Skeletal muscle cell (primary cell): ENCODE measurements around the gene C16orf96.
A peak's percentile ranks its signal among the peaks of the same experiment; 100 is the strongest.

Experiments
- DNase-seq: peaks from one replicate; pipeline ENCODE4 v3.0.0-alpha.2; 2010; ENCODE audit warnings: low read depth
- H3K4me3 ChIP-seq: 2 replicates; pipeline ENCODE4 v1.5.1; 2011; ENCODE audit warnings: low read depth, mild to moderate bottlenecking, control low read depth, low read length, moderate library complexity

The C16orf96 gene

GRCh38 chr16:4612977-4613635 is 57.0 kb downstream of the C16orf96 start:
- peak overlapping the region; percentile 74 for H3K4me3 ChIP-seq
- DNase-seq: no peak

GRCh38 chr16:4613636-4614570 is 57.8 kb downstream of the C16orf96 start:
- H3K4me3 ChIP-seq: peak overlapping the region; percentile 74
- DNase-seq: peak; percentile 12

GRCh38 chr16:4614571-4615383 is 58.6 kb downstream of the C16orf96 start, which contains the start of gene UBALD1:
Gene UBALD1, minus strand, starts transcription at chr16:4614888. Its CDS starts 91 bp downstream, at chr16:4614797.
- peak; percentile 60 for DNase-seq
- H3K4me3 ChIP-seq: peak within 1 kb of the TSS; percentile 74

- H3K4me3 ChIP-seq: peak overlapping the region; percentile 74
- DNase-seq: no peak
These were observed 59.4 kb downstream of the C16orf96 start for GRCh38 chr16:4615384-4616046.

DNA sequence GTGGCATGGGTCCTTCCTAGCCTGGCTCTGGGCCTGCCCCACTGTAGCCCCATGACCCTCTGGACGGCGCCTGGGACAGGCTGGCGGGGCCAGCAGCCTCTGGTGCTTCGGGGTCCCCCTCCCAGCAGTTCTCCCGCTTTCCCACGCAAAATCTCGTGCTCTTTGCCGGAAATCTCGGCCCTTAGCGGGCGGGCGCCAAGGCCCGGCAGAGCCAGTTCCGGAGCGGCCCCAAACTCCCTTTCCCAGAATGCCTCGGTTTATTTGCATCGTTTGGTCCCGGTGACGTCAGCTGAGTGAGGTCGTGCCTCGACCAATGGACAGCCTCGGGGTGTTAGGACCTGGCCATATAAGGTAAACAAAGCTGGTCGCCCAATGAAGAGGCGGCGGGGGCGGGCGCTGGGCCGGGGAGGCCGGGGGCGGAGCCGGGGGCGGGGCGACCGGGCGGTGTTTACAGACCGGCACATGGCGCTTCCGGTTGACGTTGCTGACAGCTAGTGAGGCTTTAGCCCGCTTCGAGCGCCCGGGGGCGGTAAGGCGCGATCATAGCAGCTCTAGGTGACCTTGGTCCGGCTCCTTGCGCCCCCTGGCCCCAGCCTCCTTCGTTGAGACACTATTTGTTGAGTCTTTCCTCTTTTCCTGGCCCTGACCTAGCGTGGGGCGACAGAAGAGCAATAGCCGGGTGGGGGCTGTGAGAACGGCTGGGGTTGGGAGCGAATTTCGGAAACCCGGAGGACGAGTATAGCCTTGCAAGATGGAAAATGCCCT is 60.1 kb downstream of the C16orf96 start:
- peak; percentile 98 for DNase-seq
- peak overlapping the region; percentile 59 for H3K4me3 ChIP-seq

DNA sequence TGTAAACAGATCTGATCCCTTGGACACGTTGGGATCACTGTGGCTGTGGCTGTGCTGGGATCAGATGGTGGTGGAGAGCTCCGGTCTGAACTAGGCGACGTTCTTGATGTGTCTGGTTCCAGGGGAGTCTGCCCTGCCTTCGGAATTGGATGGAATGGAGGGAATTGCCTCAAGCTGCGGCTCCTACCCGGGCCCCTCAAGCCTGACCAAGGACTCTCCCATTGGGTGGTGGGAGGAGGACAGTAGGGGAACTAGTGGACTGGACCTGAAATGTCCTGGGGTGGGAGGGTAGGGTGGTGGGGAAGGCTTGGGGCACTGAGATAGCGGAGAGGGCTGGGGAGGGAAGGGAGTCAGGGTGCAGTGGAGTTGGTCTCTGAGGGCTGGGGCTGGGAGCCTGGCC is 61.7 kb downstream of the C16orf96 start:
- DNase-seq: no peak
- no peak overlapping the region for H3K4me3 ChIP-seq

DNA sequence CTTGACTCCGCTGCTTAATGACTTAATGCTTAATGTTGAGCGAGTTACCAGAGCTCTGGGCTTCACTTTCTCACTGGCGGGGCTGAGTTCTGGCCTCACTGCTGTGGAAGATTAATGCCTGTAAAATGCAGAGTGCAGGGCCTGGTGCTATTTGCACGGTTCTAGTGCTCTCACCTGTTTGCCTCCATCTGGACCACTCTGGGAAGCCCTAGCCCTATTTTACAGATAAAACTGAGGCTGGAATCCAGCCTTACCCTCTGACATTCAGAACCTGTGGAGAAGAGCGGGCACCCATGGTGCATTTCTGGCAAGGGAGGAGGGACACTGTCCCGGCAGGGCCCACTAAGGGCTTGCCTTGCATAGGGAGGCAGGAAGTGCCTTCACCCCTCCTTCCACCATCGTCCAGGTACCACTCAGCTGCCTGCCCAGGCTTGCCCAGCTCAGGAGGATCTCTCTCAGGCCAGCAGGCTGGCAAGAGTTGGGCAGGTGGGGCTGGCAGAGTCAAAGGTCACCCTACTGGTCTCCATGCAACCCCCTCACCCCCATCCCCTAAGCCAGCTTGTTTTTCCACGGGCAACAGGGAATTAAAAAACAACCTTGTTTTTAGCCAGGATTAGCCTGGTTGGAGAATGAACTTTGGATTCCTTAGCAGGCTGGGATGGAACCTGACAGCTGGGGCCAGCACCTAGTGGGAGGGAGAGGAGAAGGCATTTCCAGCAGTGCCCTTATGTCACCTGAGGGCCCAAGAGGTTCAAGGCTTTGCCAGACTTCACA is 62.7 kb downstream of the C16orf96 start:
- no peak for DNase-seq
- H3K4me3 ChIP-seq: no peak overlapping the region

DNA sequence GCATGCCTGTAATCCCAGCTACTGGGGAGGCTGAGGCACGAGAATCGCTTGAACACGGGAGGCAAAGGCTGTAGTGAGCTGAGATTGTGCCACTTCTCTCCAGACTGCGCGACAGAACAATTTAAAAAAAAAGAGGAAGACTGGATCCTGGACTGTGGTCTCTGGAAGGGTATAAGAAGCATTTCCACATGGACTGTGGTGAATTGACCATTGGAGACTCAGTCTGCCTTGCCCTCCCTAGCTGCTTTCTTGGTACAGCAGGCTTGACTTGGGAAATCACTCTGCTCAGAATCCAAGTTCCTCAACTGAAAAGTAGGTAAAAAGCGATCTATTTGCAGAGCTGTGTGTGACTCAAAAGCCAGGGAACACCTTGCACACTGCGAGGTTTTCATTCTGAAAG is 67.5 kb downstream of the C16orf96 start:
- DNase-seq: no peak
- H3K4me3 ChIP-seq: no peak overlapping the region

- peak within 1 kb of the TSS; percentile 86 for H3K4me3 ChIP-seq
- DNase-seq: peak; percentile 95
These were observed 68.1 kb downstream of the C16orf96 start, which contains the start of gene MGRN1 for GRCh38 chr16:4624015-4624826. Gene MGRN1, plus strand, starts transcription at chr16:4624826. Its CDS starts 135 bp downstream, at chr16:4624961.

DNA sequence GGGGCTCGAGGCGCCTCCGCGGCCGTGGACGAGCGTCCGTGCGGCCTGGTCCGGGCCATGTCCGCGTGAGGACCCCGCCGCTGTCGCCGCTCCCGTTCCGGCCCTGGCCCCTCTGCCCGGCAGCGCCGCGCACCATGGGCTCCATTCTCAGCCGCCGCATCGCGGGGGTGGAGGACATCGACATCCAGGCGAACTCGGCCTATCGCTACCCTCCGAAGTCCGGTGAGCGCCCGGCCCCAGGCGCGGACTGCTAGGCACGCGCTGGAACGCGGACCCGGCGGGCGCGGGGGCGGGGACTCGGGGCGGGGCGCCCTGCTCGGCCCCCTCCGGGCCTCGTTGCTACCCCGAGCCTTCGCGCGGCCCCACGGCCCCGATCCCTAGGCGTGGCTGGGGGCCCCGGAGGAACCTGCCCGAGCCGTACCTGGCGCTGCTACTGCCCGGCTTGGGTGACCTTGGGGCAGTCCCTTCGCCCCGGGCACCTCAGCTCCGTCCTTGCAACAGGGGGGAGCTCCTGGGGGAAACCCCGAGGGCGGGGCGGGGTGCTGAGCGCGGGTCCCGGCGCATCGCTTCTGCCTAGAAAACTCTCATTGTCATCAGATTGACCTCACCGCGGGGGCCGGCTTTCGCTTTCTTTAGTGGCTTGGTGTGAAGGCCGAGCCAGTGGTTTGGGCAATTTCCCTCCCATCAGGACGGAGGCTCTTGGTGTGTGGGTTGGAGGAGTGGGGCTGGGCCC is 68.9 kb downstream of the C16orf96 start:
- peak; percentile 36 for DNase-seq
- H3K4me3 ChIP-seq: peak overlapping the region; percentile 86

DNA sequence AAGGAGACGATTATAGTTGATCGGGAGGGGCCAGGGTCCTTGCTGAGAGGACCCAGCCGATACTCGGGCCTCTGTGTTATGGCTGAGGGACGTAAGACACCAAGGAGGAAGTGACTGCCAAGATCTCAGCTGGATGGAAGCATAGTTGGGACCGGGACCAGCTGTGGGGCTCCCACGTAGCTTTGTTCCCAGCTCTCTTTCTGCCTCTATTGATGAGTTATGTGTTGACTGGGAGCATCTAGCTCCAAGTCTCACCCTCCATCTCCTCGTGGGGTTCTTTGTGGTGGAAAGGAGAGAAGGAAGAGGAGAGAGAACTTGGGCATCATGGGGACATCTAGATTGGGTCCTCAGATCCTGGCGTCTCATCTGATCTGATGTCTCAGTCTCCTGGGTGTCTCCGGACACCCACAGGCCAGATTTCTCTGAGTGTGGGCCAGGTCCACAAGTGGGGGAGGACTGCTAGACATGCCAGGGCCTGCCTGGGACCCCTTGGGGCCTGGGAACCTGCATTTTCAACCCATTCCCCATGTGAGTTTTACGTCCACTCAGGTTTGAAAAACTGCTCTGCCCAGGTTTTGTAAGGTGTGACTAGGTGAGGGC is 69.5 kb downstream of the C16orf96 start:
- H3K4me3 ChIP-seq: peak overlapping the region; percentile 86
- no peak for DNase-seq

- H3K4me3 ChIP-seq: peak overlapping the region; percentile 86
- no peak for DNase-seq
These were observed 70.3 kb downstream of the C16orf96 start for GRCh38 chr16:4626396-4626795.

- H3K4me3 ChIP-seq: no peak overlapping the region
- DNase-seq: no peak
These were observed 72.1 kb downstream of the C16orf96 start for GRCh38 chr16:4628283-4628682.

GRCh38 chr16:4631444-4631843 is 75.3 kb downstream of the C16orf96 start:
- no peak for DNase-seq
- H3K4me3 ChIP-seq: no peak overlapping the region

GRCh38 chr16:4633910-4634635 is 77.9 kb downstream of the C16orf96 start:
- H3K4me3 ChIP-seq: no peak overlapping the region

More at GRCh38 chr16:4633910-4634635, 77.9 kb downstream of the C16orf96 start:
- DNase-seq: no peak
